NT2/D1 (cell line): ENCODE results near the gene PCSK1.
"Not testable (repeated sequence)": the region's sequence is repeated elsewhere in the genome, so short reads cannot be mapped to it uniquely, and the experiment has no call there.

ENCODE experiments used
- DNase-seq: peaks from one replicate; pipeline ENCODE4 v3.0.0-alpha.2; 2011; ENCODE audit warnings: low read depth, low spot score
- H3K27me3 ChIP-seq: 2 replicates; pipeline ENCODE4 v1.6.0; 2011; ENCODE audit warnings: mild to moderate bottlenecking; ENCODE audit not compliant: insufficient read length, insufficient read depth
- H3K36me3 ChIP-seq: 2 replicates; pipeline ENCODE4 v1.6.1; 2011; ENCODE audit warnings: mild to moderate bottlenecking, low read length, mixed read lengths; ENCODE audit not compliant: insufficient read depth, insufficient read length
- H3K4me1 ChIP-seq: 2 replicates; pipeline ENCODE4 v1.5.1; 2011; ENCODE audit not compliant: insufficient read depth, insufficient read length
- H3K4me3 ChIP-seq: 2 replicates; pipeline ENCODE4 v1.5.1; 2011; ENCODE audit warnings: low read depth; ENCODE audit not compliant: insufficient read length
- H3K9ac ChIP-seq: 2 replicates; pipeline ENCODE4 v1.6.0; 2011; ENCODE audit warnings: low read depth; ENCODE audit not compliant: insufficient read length
- H3K9me3 ChIP-seq: 2 replicates; pipeline ENCODE4 v1.5.1; 2011; ENCODE audit warnings: mild to moderate bottlenecking, low read length; ENCODE audit not compliant: insufficient read depth
- SUZ12 ChIP-seq: IDR thresholded peaks from 2 replicates; pipeline ENCODE4 v1.6.1; 2011; ENCODE audit not compliant: insufficient read length, insufficient read depth; ENCODE audit errors: extremely low read depth
- YY1 ChIP-seq: IDR thresholded peaks from 2 replicates; pipeline ENCODE4 v1.6.1; 2011; ENCODE audit not compliant: insufficient read length, insufficient read depth
- ZNF274 ChIP-seq: IDR thresholded peaks from 2 replicates; pipeline ENCODE4 v1.6.1; 2011; ENCODE audit warnings: mild to moderate bottlenecking, low read depth, low read length

PCSK1 gene

GRCh38 chr5:96404191-96404867, 28.7 kb downstream of the PCSK1 start:
- H3K4me3 ChIP-seq: no peak overlapping the region
- H3K9ac ChIP-seq: no peak overlapping the region
- H3K27me3 ChIP-seq: no peaks in the 10 kb centered on the region
- no peak for DNase-seq
- no peaks in the 10 kb centered on the region for H3K9me3 ChIP-seq
- no peaks in the 10 kb centered on the region for H3K36me3 ChIP-seq
- no peak for TF ChIP-seq SUZ12
- TF ChIP-seq ZNF274: no peak
- TF ChIP-seq YY1: no peak
- H3K4me1 ChIP-seq: no peaks in the 10 kb centered on the region

- no peak overlapping the region for H3K4me3 ChIP-seq
- no peaks in the 10 kb centered on the region for H3K9me3 ChIP-seq
- no peak overlapping the region for H3K9ac ChIP-seq
- no peaks in the 10 kb centered on the region for H3K36me3 ChIP-seq
- no peak for DNase-seq
- H3K4me1 ChIP-seq: no peaks in the 10 kb centered on the region
- TF ChIP-seq ZNF274: no peak
- TF ChIP-seq YY1: no peak
- no peak for TF ChIP-seq SUZ12
- H3K27me3 ChIP-seq: no peaks in the 10 kb centered on the region
These were observed 30.5 kb downstream of the PCSK1 start for GRCh38 chr5:96402500-96402899.

DNA sequence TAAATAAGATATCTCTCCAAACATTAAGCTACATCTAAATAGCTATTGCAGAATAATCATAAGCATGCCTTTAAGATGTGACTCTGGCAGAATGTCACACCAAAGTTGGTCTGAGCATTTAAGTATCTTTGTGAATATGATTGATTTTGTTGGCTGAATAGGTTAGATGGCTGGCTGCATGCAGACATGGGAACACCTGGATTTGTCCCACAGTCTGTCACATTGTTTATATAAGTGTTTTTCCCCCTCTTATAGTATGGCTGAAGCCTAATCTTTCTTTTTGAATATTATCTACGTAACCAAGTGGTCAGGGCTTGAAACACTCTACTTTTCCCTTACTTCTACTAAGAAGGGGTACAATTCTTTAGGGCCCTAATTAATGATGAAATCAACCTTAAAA, 36.2 kb downstream of the PCSK1 start:
- no peak for DNase-seq
- no peaks in the 10 kb centered on the region for H3K36me3 ChIP-seq
- no peak overlapping the region for H3K4me3 ChIP-seq
- no peaks in the 10 kb centered on the region for H3K9me3 ChIP-seq
- H3K4me1 ChIP-seq: no peaks in the 10 kb centered on the region
- TF ChIP-seq YY1 (no peak), SUZ12 (no peak), ZNF274 (no peak)
- no peak overlapping the region for H3K9ac ChIP-seq
- no peaks in the 10 kb centered on the region for H3K27me3 ChIP-seq

- not testable (repeated sequence) for DNase-seq, H3K4me1 ChIP-seq, H3K9ac ChIP-seq
These were observed 37.8 kb downstream of the PCSK1 start for GRCh38 chr5:96395295-96395694.

DNA sequence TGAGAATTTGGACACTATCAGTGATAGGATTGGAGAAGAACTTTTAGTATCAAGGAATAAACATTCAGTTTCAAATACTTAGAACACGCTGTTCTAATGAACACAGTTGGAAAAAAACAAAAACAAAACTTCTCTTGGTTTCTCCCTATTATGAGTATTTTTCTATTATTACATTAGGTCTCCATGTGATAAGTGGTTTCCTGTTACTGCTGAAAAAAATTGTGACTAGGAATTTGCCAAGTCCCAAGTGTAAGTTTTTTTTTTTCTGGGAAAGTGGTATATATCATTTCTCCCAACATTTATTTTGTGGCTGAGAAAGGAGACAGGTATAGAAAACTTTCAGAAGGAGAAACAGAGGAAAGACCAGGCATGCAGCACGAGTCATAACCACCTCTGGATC, 41.1 kb downstream of the PCSK1 start:
- no peak overlapping the region for H3K4me3 ChIP-seq
- no peak for DNase-seq
- H3K27me3 ChIP-seq: no peaks in the 10 kb centered on the region
- TF ChIP-seq ZNF274 (no peak), YY1 (no peak), SUZ12 (no peak)
- no peaks in the 10 kb centered on the region for H3K36me3 ChIP-seq
- no peak overlapping the region for H3K9ac ChIP-seq
- H3K4me1 ChIP-seq: no peaks in the 10 kb centered on the region
- H3K9me3 ChIP-seq: no peaks in the 10 kb centered on the region

More at GRCh38 chr5:96395295-96395694, 37.8 kb downstream of the PCSK1 start:
- not testable (repeated sequence) for H3K36me3 ChIP-seq, H3K4me3 ChIP-seq, H3K9me3 ChIP-seq, H3K27me3 ChIP-seq

- H3K36me3 ChIP-seq: no peaks in the 10 kb centered on the region
- no peak overlapping the region for H3K4me3 ChIP-seq
- no peaks in the 10 kb centered on the region for H3K4me1 ChIP-seq
- H3K27me3 ChIP-seq: no peaks in the 10 kb centered on the region
- H3K9me3 ChIP-seq: no peaks in the 10 kb centered on the region
- H3K9ac ChIP-seq: no peak overlapping the region
- DNase-seq: no peak
- TF ChIP-seq SUZ12 (no peak), YY1 (no peak), ZNF274 (no peak)
These were observed 44.9 kb downstream of the PCSK1 start for GRCh38 chr5:96388176-96388575.

GRCh38 chr5:96387616-96388015, 45.4 kb downstream of the PCSK1 start:
- no peak for DNase-seq
- TF ChIP-seq SUZ12: no peak
- TF ChIP-seq YY1: no peak
- TF ChIP-seq ZNF274: no peak
- Histone ChIP-seq H3K4me1 (no peaks in the 10 kb centered on the region), H3K36me3 (no peaks in the 10 kb centered on the region), H3K4me3 (no peak overlapping the region), H3K27me3 (no peaks in the 10 kb centered on the region), H3K9me3 (no peaks in the 10 kb centered on the region), H3K9ac (no peak overlapping the region)

GRCh38 chr5:96385538-96385937, 47.5 kb downstream of the PCSK1 start:
- no peaks in the 10 kb centered on the region for H3K4me1 ChIP-seq
- H3K9me3 ChIP-seq: no peaks in the 10 kb centered on the region
- H3K27me3 ChIP-seq: no peaks in the 10 kb centered on the region
- no peak for TF ChIP-seq SUZ12
- no peak for TF ChIP-seq YY1
- TF ChIP-seq ZNF274: no peak
- no peak for DNase-seq
- H3K9ac ChIP-seq: no peak overlapping the region
- H3K4me3 ChIP-seq: no peak overlapping the region
- no peaks in the 10 kb centered on the region for H3K36me3 ChIP-seq
